K562 (cell line): Measurements from ENCODE around the gene MYO1E. TPM values are rescaled to one million over a fixed set of nuclear protein-coding genes. Genes with fewer than 3 reads are reported as not detected.

Source experiments
- ATAC-seq: fragments of 200-7000 bp; cut with Tn5 transposase; 3 replicates; pipeline ENCODE4 v1.9.1; 2020; ENCODE audit warnings: moderate library complexity
- BruUV-seq: library from RNA; stranded (reverse); fragments of 400-500 nt; replicated peaks from 2 replicates; lab custom pipeline; 2021; lab: Mats Ljungman, UMichigan
- CTCF ChIA-PET: fragments of 300-600 bp; formaldehyde crosslinking; extraction: SDS; loops from one replicate; lab custom pipeline; 2021; ENCODE audit warnings: low intra/inter-chr PET ratio; lab: Yijun Ruan, JAX
- POLR2A ChIA-PET: fragments of 300-600, 350-650 bp; sonication (Branson Sonifier 250); formaldehyde crosslinking; extraction: SDS; loops from one replicate; lab custom pipeline; 2021; ENCODE audit warnings: antibody characterized with exemption, inconsistent platforms; lab: Yijun Ruan, JAX
- DNase-seq, 4 experiments: peaks; one replicate each; pipeline versions ENCODE4 v3.0.0 to v3.0.0-alpha.2; 2011 to 2018; ENCODE audit warnings: low spot score in 3 of 4, mixed read lengths in 3 of 4; ENCODE audit errors: extremely low read depth in 1 of 4
- FAIRE-seq: peaks from 2 replicates; lab custom pipeline; 2011; peaks lifted over from hg19 to GRCh38; lab: Jason Lieb, UNC
- H2AFZ ChIP-seq: 2 replicates; pipeline ENCODE4 v1.6.0; 2011; ENCODE audit warnings: low read depth, low read length, control low read depth, inconsistent platforms
- H3K27ac ChIP-seq: fragments of 200-600 bp; 3 replicates; pipeline ENCODE4 v1.8.0; 2011; ENCODE audit warnings: low read depth, mild to moderate bottlenecking, control low read depth, inconsistent platforms, low read length, moderate library complexity, mixed read lengths; ENCODE audit errors: extremely low read depth
- H3K27me3 ChIP-seq, 2 experiments: fragments of 300-600 bp in 1 of 2; 2 replicates in 1 of 2; 3 replicates in 1 of 2; pipeline versions ENCODE4 v1.6.0 to v1.8.0; 2011; ENCODE audit warnings: inconsistent platforms in 2 of 2, low read length in 2 of 2, mild to moderate bottlenecking in 1 of 2, mixed read lengths in 1 of 2, moderate library complexity in 1 of 2; ENCODE audit not compliant: control insufficient read depth in 2 of 2, insufficient read depth in 2 of 2
- H3K36me3 ChIP-seq: fragments of 300-600 bp; 3 replicates; pipeline ENCODE4 v1.8.0; 2011; ENCODE audit warnings: mild to moderate bottlenecking, low read length, inconsistent platforms; ENCODE audit not compliant: control insufficient read depth, insufficient read depth
- H3K4me1 ChIP-seq, 2 experiments: fragments of 200-600 bp in 1 of 2; replicated peaks in 1 of 2; 2 replicates in 1 of 2; 3 replicates in 1 of 2; pipeline versions ENCODE4 v1.5.1 to v1.8.0; 2011; ENCODE audit warnings: inconsistent platforms in 2 of 2, low read length in 2 of 2, mild to moderate bottlenecking in 1 of 2, mixed read lengths in 1 of 2, moderate library complexity in 1 of 2; ENCODE audit not compliant: control insufficient read depth in 2 of 2, insufficient read depth in 2 of 2
- H3K4me2 ChIP-seq: 2 replicates; pipeline ENCODE4 v1.6.1; 2011; ENCODE audit warnings: low read length, control low read depth, inconsistent platforms, mixed read lengths; ENCODE audit not compliant: insufficient read depth
- H3K4me3 ChIP-seq: fragments of 200-600 bp; sonication (generic), shearing (Covaris generic); 2 replicates; pipeline ENCODE4 v1.5.1; 2016; ENCODE audit warnings: control low read depth, inconsistent platforms
- H3K79me2 ChIP-seq: fragments of 200-600 bp; 3 replicates; pipeline ENCODE4 v1.8.0; 2011; ENCODE audit warnings: low read length, inconsistent platforms; ENCODE audit not compliant: control insufficient read depth, insufficient read depth
- H3K9ac ChIP-seq, 2 experiments: 2 replicates each; pipeline versions ENCODE4 v1.6.0 to v1.6.1; 2011; ENCODE audit warnings: low read depth in 2 of 2, low read length in 2 of 2, control low read depth in 1 of 2, inconsistent platforms in 1 of 2, mild to moderate bottlenecking in 1 of 2, mixed read lengths in 1 of 2; ENCODE audit not compliant: insufficient read depth in 1 of 2
- H3K9me1 ChIP-seq: one replicate; pipeline ENCODE4 v1.6.0; 2011; ENCODE audit warnings: inconsistent platforms, mild to moderate bottlenecking, low read length, moderate library complexity; ENCODE audit not compliant: control insufficient read depth, insufficient read depth
- H3K9me3 ChIP-seq: replicated peaks from 2 replicates; pipeline ENCODE4 v1.5.1; 2011; ENCODE audit warnings: low read depth, low read length, inconsistent platforms; ENCODE audit not compliant: control insufficient read depth, insufficient read depth
- H4K20me1 ChIP-seq: replicated peaks from 2 replicates; pipeline ENCODE4 v1.6.1; 2011; ENCODE audit warnings: low read length, inconsistent platforms, mixed read lengths; ENCODE audit not compliant: control insufficient read depth, insufficient read depth
- CREB1 ChIP-seq, 2 experiments: sonication (generic) in 1 of 2; formaldehyde crosslinking in 1 of 2; IDR thresholded peaks; 2 replicates each; pipeline versions ENCODE4 v1.6.1 to v1.8.0; 2012 to 2022; ENCODE audit warnings: inconsistent platforms in 1 of 2, mild to moderate bottlenecking in 1 of 2, missing genetic modification reagents in 1 of 2, moderate library complexity in 1 of 2
- IRF2 ChIP-seq: sonication (generic); formaldehyde crosslinking; IDR thresholded peaks from 2 replicates; pipeline ENCODE4 v1.8.1; 2022; ENCODE audit warnings: mild to moderate bottlenecking, missing genetic modification reagents
- MCM5 ChIP-seq: fragments of 450-650 bp; IDR thresholded peaks from 2 replicates; pipeline ENCODE4 v1.6.1; 2016; ENCODE audit warnings: low read depth
- SREBF1 ChIP-seq: fragments of 150-350 bp; IDR thresholded peaks from 2 replicates; pipeline ENCODE4 v1.6.1; 2014; ENCODE audit warnings: antibody characterized with exemption, low read depth, low read length, borderline replicate concordance
- TCF7 ChIP-seq: sonication (generic); IDR thresholded peaks from 2 replicates; pipeline ENCODE4 v1.6.1; 2016; ENCODE audit warnings: antibody characterized with exemption, borderline replicate concordance
- YBX1 ChIP-seq: fragments of 450-650 bp; IDR thresholded peaks from 2 replicates; pipeline ENCODE4 v1.7.1; 2016; ENCODE audit warnings: mild to moderate bottlenecking
- WGBS: fragments of 100-300 bp; shearing (Covaris generic); methylation state at CpG from one replicate; pipeline ENCODE4 v1.1.6; 2016; ENCODE audit warnings: low coverage, mixed read lengths; ENCODE audit not compliant: insufficient coverage; ENCODE audit errors: missing lambda C conversion rate; 5-methylcytosine and 5-hydroxymethylcytosine counted together
- in situ Hi-C: fragments of 300-500 bp; cut with MboI; formaldehyde crosslinking; loops from 4 replicates; pipeline ENCODE4 v1.15.0; 2018; ENCODE audit warnings: inconsistent platforms, mixed read lengths
- intact Hi-C: fragments of 100-400 bp; cut with micrococcal nuclease; formaldehyde crosslinking; loops from 2 replicates; pipeline ENCODE4 v1.14.2; 2022
- polyA plus RNA-seq, 8 experiments: library from polyadenylated mRNA; depleted of rRNA in 4 of 8; stranded (reverse) in 5 of 8; unstranded in 3 of 8; fragments of >200 nt; fragmentation: Nextera tagmentation in 2 of 8; fragmentation: Illumina TruSeq in 1 of 8; extraction: Ambion mirVana in 2 of 8; extraction: Trizol in 1 of 8; gene quantifications; 2 replicates each; pipeline versions ENCODE4 v1.2.1 to v1.2.3, GENCODE V29; 2011 to 2014; ENCODE audit warnings: inconsistent platforms in 1 of 8, missing spikeins in 1 of 8
- total RNA-seq, 7 experiments: library from RNA; depleted of rRNA in 6 of 7; stranded (reverse); fragments of >200 nt in 6 of 7; fragmentation: Illumina TruSeq in 2 of 7; extraction: Trizol in 2 of 7; gene quantifications; 2 replicates each; pipeline versions ENCODE4 v1.2.1 to v1.2.3, GENCODE V29; 2011 to 2021; ENCODE audit warnings: low replicate concordance in 1 of 7
- TF ChIP-seq, protein P1 (sequence below): fragments of 250-450 bp; sonication (Bioruptor Pico); IDR thresholded peaks from 2 replicates; pipeline ENCODE4 v1.5.0; 2020; ENCODE audit warnings: mild to moderate bottlenecking

MYO1E gene
- total and polyA plus RNA-seq, 9 of the 15 experiments (the other 6 are each of a cell fraction or from before 2014, with no cell fraction given), result under 0.01 to 0.44 (median 0.01) TPM; not detected in 6

DNA sequence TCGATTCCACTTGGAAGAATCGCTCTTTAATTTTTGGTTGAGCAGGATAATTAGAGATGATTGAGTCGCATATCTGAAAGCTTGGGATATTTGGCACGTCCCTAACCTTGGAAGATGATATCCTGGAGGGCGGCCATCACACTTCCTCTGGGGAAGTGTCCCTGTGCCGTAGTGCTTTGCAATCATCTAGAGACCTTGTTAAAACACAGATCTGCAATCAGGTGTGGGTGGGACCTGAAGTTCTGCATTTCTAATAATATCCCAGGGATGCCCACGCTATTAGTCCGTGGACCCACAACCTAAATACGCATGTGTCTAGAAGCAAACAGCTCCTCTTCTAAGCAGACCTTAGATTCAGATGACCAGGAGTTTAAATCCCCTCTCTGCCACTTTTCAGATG lies 20.5 kb downstream of the MYO1E start:
- ChIA-PET CTCF (no interaction called here), POLR2A (no interaction called here)
- no peaks in the 10 kb centered on the region for H3K9me3 ChIP-seq
- no peak overlapping the region for H2AFZ ChIP-seq
- intact Hi-C loops, result no loop called here
- in situ Hi-C loops, result no loop called here
- no peaks in the 10 kb centered on the region for H3K36me3 ChIP-seq
- no peak overlapping the region for H3K4me2 ChIP-seq
- no TSS peak for BruUV-seq
- no peaks in the 10 kb centered on the region for H4K20me1 ChIP-seq
- WGBS, result 0% methylated on average over 9 of the region's 9 CpGs
- peaks cover 28 to 39% of the 10 kb centered on the region in 2 experiments; a peak in 4 of 5 replicates for H3K27me3 ChIP-seq
- no peak overlapping the region for H3K9ac ChIP-seq
- no peak overlapping the region for H3K27ac ChIP-seq
- H3K4me1 ChIP-seq, result no peaks in the 10 kb centered on the region
- H3K79me2 ChIP-seq, result no peaks in the 10 kb centered on the region
- ATAC-seq (no peak), DNase-seq (no peak), FAIRE-seq (no peak)
- TF ChIP-seq YBX1 (no peak), MCM5 (no peak), SREBF1 (no peak), CREB1 (IDR thresholded peaks at IDR 0.05) (no peak), CREB1 (CRISPR knock-in tag; IDR thresholded peaks at IDR 0.05) (no peak), IRF2 (CRISPR knock-in tag) (no peak), TCF7 (no peak)
- TF ChIP-seq, protein P1, sequence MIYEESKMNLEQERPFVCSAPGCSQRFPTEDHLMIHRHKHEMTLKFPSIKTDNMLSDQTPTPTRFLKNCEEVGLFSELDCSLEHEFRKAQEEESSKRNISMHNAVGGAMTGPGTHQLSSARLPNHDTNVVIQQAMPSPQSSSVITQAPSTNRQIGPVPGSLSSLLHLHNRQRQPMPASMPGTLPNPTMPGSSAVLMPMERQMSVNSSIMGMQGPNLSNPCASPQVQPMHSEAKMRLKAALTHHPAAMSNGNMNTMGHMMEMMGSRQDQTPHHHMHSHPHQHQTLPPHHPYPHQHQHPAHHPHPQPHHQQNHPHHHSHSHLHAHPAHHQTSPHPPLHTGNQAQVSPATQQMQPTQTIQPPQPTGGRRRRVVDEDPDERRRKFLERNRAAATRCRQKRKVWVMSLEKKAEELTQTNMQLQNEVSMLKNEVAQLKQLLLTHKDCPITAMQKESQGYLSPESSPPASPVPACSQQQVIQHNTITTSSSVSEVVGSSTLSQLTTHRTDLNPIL (CRISPR knock-in tag), result no peak
- no peak overlapping the region for H3K4me3 ChIP-seq
- no peaks in the 10 kb centered on the region for H3K9me1 ChIP-seq
